ENCODE data around the gene SRA1. TPM values are rescaled to one million over a fixed set of nuclear protein-coding genes. Genes with fewer than 3 reads are reported as not detected.

SRA1 gene
- total and polyA plus RNA-seq, 2 of the 13 experiments (the other 11 are each of a cell fraction or from before 2014, with no cell fraction given): 14.2 to 32.8 TPM

GRCh38 chr5:140546851-140547507, 10.3 kb downstream of the SRA1 start (continued):
- TF ChIP-seq ZNF609 (CRISPR knock-in tag; IDR thresholded peaks at IDR 0.05; ENCODE audit: borderline replicate concordance) (0 out of 2 replicates have a peak, but pooled peaks have one; percentile 4), ZNF180 (CRISPR knock-in tag; IDR thresholded peaks at IDR 0.05; ENCODE audit: borderline replicate concordance, low read depth) (no peak), AGO1 (IDR thresholded peaks at IDR 0.05; ENCODE audit: low read depth, low read length, poor library complexity, severe bottlenecking) (no peak), MXD3 (CRISPR knock-in tag; IDR thresholded peaks at IDR 0.05) (no peak), ZNF343 (CRISPR knock-in tag; IDR thresholded peaks at IDR 0.05) (no peak), TFDP1 (CRISPR knock-in tag; IDR thresholded peaks at IDR 0.05; ENCODE audit: borderline replicate concordance) (no peak; the same call in 1 of the 2 replicates), ZNF674 (CRISPR knock-in tag; IDR thresholded peaks at IDR 0.05; ENCODE audit: low read depth) (no peak), ETV6 (CRISPR knock-in tag; conservative IDR thresholded peaks at IDR 0.05) (no peak), REPIN1 (CRISPR knock-in tag; IDR thresholded peaks at IDR 0.05; ENCODE audit: borderline replicate concordance, low read depth) (0 out of 2 replicates have a peak, but pooled peaks have one; percentile 56), ZNF17 (CRISPR knock-in tag; IDR thresholded peaks at IDR 0.05) (no peak), ZNF589 (CRISPR knock-in tag; conservative IDR thresholded peaks at IDR 0.05) (no peak), TMF1 (CRISPR knock-in tag; IDR thresholded peaks at IDR 0.05; ENCODE audit: low read depth) (no peak), TRIM24 (CRISPR knock-in tag; IDR thresholded peaks at IDR 0.05) (no peak), NPAS2 (CRISPR knock-in tag; IDR thresholded peaks at IDR 0.05; ENCODE audit: borderline replicate concordance) (no peak), CREB1 (IDR thresholded peaks at IDR 0.05) (no peak), CREB1 (CRISPR knock-in tag; IDR thresholded peaks at IDR 0.05) (no peak), ZNF704 (CRISPR knock-in tag; IDR thresholded peaks at IDR 0.05; ENCODE audit: borderline replicate concordance) (no peak), THAP9 (CRISPR knock-in tag; IDR thresholded peaks at IDR 0.05; ENCODE audit: borderline replicate concordance) (peak; percentile 59; the same call in 1 of the 2 replicates), ZNF572 (CRISPR knock-in tag; IDR thresholded peaks at IDR 0.05) (peak; percentile 69; the same call in 1 of the 2 replicates)

Measured in HepG2 (cell line).